ENCODE data around the gene ARL13A. TPM values are rescaled to one million over a fixed set of nuclear protein-coding genes. Genes with fewer than 3 reads are reported as not detected.

ARL13A gene
- total RNA-seq, 1 experiment from 2014 or later, result not detected

DNA sequence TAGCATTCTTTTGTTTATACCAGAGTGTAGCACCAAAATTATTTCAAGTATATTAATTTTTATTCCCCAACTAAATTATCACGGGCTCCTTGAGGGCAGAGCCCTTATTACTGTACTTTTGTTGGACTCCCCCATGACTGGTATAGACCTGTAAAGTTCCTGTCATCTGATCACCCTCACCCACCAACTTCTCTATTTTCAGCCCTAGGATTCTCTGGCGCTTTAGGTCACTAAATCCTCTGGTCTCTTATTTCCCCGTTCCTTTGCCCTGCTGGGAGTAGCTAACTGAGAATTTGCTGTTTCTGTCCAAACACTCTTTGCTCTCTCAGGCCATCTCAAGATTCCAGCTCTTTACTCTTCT, 37.6 kb upstream of the ARL13A start:
- RAD21 ChIA-PET (ENCODE audit: low non-redundant PET in 1 of 2, low total read pairs in 2 of 2, uncharacterized antibody in 2 of 2, unreplicated experiment in 2 of 2), result no interaction called here
- Histone ChIP-seq H3K27me3 (ENCODE audit: insufficient read depth, low read length) (no peaks in the 10 kb centered on the region), H3K36me3 (ENCODE audit: control insufficient read depth in 1 of 2, insufficient read depth in 2 of 2, low read length in 2 of 2) (no peaks in the 10 kb centered on the region), H3K79me2 (ENCODE audit: insufficient read depth, low read length) (no peaks in the 10 kb centered on the region), H3K27ac (ENCODE audit: low read depth, low read length) (no peak overlapping the region), H4K20me1 (ENCODE audit: insufficient read depth) (no peaks in the 10 kb centered on the region), H3K4me3 (replicated peaks in 1 of 2; ENCODE audit: low read depth in 1 of 2, low read length in 2 of 2) (no peak overlapping the region), H3K4me1 (ENCODE audit: control insufficient read depth in 1 of 2, insufficient read depth in 2 of 2, low read length in 2 of 2) (peaks cover 2 to 15% of the 10 kb centered on the region in 2 experiments; a peak in 2 of 4 replicates), H3K4me2 (ENCODE audit: low read length) (no peak overlapping the region), H2AFZ (ENCODE audit: low read depth, low read length, poor library complexity, severe bottlenecking) (no peak overlapping the region), H3K9ac (ENCODE audit: low read length) (no peak overlapping the region), H3K9me2 (ENCODE audit: insufficient read depth) (no peaks in the 10 kb centered on the region), H3K9me3 (ENCODE audit: control insufficient read depth in 1 of 2, insufficient read depth in 1 of 2, low read depth in 1 of 2, low read length in 2 of 2) (no peaks in the 10 kb centered on the region)
- intact Hi-C loops (cut with micrococcal nuclease), result no loop called here
- no peak for ATAC-seq
- no TSS peak for BruUV-seq (replicated peaks)
- no peak for TF ChIP-seq ELF1 (IDR thresholded peaks at IDR 0.05; ENCODE audit: borderline replicate concordance, low read depth)
- TF ChIP-seq YY1 (IDR thresholded peaks at IDR 0.05; ENCODE audit: extremely low read depth, insufficient replicate concordance, low read depth, low read length), result no peak
- no peak for TF ChIP-seq JUND (IDR thresholded peaks at IDR 0.05)
- TF ChIP-seq, protein P1, sequence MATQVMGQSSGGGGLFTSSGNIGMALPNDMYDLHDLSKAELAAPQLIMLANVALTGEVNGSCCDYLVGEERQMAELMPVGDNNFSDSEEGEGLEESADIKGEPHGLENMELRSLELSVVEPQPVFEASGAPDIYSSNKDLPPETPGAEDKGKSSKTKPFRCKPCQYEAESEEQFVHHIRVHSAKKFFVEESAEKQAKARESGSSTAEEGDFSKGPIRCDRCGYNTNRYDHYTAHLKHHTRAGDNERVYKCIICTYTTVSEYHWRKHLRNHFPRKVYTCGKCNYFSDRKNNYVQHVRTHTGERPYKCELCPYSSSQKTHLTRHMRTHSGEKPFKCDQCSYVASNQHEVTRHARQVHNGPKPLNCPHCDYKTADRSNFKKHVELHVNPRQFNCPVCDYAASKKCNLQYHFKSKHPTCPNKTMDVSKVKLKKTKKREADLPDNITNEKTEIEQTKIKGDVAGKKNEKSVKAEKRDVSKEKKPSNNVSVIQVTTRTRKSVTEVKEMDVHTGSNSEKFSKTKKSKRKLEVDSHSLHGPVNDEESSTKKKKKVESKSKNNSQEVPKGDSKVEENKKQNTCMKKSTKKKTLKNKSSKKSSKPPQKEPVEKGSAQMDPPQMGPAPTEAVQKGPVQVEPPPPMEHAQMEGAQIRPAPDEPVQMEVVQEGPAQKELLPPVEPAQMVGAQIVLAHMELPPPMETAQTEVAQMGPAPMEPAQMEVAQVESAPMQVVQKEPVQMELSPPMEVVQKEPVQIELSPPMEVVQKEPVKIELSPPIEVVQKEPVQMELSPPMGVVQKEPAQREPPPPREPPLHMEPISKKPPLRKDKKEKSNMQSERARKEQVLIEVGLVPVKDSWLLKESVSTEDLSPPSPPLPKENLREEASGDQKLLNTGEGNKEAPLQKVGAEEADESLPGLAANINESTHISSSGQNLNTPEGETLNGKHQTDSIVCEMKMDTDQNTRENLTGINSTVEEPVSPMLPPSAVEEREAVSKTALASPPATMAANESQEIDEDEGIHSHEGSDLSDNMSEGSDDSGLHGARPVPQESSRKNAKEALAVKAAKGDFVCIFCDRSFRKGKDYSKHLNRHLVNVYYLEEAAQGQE (IDR thresholded peaks at IDR 0.05; ENCODE audit: low read depth), result no peak
- TF ChIP-seq, protein P2, sequence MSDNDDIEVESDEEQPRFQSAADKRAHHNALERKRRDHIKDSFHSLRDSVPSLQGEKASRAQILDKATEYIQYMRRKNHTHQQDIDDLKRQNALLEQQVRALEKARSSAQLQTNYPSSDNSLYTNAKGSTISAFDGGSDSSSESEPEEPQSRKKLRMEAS (IDR thresholded peaks at IDR 0.05), result no peak
- TF ChIP-seq POLR2AphosphoS5 (IDR thresholded peaks at IDR 0.05; ENCODE audit: low read depth, low read length), result no peak
- no peak for TF ChIP-seq FOSL1 (IDR thresholded peaks at IDR 0.05; ENCODE audit: low read depth)
- no peak for TF ChIP-seq SIN3A (IDR thresholded peaks at IDR 0.05; ENCODE audit: low read depth)
- TF ChIP-seq CEBPB (IDR thresholded peaks at IDR 0.05; ENCODE audit: low read depth), result no peak
- no peak for TF ChIP-seq EZH2 (IDR thresholded peaks at IDR 0.05)
- POLR2A ChIA-PET, result no interaction called here
- DNase-seq (ENCODE audit: low read depth, low spot score), result no peak
- CTCF ChIA-PET, result no interaction called here
